H1 (cell line): Measurements from ENCODE around the gene ALOX5AP. TPM values are rescaled to one million over a fixed set of nuclear protein-coding genes. Genes with fewer than 3 reads are reported as not detected.

Experiments
- polyA plus RNA-seq, 7 experiments: library from polyadenylated mRNA; depleted of rRNA in 3 of 7; stranded (reverse) in 5 of 7; unstranded in 2 of 7; fragments of >200 nt in 5 of 7; fragments of 200-250 nt in 2 of 7; gene quantifications; 1 replicate in 5 of 7; 2 replicates in 1 of 7; 4 replicates in 1 of 7; pipeline versions ENCODE4 v1.2.1 to v1.2.3, GENCODE V29; 2011 to 2013; ENCODE audit warnings: missing spikeins in 2 of 7, mixed read lengths in 2 of 7
- total RNA-seq: library from RNA; stranded (reverse); fragmentation: NEBNext Ultra II Directional; extraction: Animal tissue kit (Norgen Biotek cat#: 25700); gene quantifications from 2 replicates; pipeline ENCODE4 v1.2.1, GENCODE V29; 2021
- TF ChIP-seq, protein P1 (sequence below): fragments of 300-600 bp; sonication (generic); IDR thresholded peaks from 2 replicates; pipeline ENCODE4 v1.7.1; 2012; ENCODE audit warnings: low read length, moderate library complexity, mild to moderate bottlenecking, inconsistent platforms; ENCODE audit not compliant: insufficient replicate concordance

Gene ALOX5AP
- total and polyA plus RNA-seq, 2 of the 8 experiments (the other 6 are each of a cell fraction or from before 2014, with no cell fraction given): not detected

GRCh38 chr13:30751183-30751933, 16.0 kb downstream of the ALOX5AP start (continued):
- TF ChIP-seq, protein P1, sequence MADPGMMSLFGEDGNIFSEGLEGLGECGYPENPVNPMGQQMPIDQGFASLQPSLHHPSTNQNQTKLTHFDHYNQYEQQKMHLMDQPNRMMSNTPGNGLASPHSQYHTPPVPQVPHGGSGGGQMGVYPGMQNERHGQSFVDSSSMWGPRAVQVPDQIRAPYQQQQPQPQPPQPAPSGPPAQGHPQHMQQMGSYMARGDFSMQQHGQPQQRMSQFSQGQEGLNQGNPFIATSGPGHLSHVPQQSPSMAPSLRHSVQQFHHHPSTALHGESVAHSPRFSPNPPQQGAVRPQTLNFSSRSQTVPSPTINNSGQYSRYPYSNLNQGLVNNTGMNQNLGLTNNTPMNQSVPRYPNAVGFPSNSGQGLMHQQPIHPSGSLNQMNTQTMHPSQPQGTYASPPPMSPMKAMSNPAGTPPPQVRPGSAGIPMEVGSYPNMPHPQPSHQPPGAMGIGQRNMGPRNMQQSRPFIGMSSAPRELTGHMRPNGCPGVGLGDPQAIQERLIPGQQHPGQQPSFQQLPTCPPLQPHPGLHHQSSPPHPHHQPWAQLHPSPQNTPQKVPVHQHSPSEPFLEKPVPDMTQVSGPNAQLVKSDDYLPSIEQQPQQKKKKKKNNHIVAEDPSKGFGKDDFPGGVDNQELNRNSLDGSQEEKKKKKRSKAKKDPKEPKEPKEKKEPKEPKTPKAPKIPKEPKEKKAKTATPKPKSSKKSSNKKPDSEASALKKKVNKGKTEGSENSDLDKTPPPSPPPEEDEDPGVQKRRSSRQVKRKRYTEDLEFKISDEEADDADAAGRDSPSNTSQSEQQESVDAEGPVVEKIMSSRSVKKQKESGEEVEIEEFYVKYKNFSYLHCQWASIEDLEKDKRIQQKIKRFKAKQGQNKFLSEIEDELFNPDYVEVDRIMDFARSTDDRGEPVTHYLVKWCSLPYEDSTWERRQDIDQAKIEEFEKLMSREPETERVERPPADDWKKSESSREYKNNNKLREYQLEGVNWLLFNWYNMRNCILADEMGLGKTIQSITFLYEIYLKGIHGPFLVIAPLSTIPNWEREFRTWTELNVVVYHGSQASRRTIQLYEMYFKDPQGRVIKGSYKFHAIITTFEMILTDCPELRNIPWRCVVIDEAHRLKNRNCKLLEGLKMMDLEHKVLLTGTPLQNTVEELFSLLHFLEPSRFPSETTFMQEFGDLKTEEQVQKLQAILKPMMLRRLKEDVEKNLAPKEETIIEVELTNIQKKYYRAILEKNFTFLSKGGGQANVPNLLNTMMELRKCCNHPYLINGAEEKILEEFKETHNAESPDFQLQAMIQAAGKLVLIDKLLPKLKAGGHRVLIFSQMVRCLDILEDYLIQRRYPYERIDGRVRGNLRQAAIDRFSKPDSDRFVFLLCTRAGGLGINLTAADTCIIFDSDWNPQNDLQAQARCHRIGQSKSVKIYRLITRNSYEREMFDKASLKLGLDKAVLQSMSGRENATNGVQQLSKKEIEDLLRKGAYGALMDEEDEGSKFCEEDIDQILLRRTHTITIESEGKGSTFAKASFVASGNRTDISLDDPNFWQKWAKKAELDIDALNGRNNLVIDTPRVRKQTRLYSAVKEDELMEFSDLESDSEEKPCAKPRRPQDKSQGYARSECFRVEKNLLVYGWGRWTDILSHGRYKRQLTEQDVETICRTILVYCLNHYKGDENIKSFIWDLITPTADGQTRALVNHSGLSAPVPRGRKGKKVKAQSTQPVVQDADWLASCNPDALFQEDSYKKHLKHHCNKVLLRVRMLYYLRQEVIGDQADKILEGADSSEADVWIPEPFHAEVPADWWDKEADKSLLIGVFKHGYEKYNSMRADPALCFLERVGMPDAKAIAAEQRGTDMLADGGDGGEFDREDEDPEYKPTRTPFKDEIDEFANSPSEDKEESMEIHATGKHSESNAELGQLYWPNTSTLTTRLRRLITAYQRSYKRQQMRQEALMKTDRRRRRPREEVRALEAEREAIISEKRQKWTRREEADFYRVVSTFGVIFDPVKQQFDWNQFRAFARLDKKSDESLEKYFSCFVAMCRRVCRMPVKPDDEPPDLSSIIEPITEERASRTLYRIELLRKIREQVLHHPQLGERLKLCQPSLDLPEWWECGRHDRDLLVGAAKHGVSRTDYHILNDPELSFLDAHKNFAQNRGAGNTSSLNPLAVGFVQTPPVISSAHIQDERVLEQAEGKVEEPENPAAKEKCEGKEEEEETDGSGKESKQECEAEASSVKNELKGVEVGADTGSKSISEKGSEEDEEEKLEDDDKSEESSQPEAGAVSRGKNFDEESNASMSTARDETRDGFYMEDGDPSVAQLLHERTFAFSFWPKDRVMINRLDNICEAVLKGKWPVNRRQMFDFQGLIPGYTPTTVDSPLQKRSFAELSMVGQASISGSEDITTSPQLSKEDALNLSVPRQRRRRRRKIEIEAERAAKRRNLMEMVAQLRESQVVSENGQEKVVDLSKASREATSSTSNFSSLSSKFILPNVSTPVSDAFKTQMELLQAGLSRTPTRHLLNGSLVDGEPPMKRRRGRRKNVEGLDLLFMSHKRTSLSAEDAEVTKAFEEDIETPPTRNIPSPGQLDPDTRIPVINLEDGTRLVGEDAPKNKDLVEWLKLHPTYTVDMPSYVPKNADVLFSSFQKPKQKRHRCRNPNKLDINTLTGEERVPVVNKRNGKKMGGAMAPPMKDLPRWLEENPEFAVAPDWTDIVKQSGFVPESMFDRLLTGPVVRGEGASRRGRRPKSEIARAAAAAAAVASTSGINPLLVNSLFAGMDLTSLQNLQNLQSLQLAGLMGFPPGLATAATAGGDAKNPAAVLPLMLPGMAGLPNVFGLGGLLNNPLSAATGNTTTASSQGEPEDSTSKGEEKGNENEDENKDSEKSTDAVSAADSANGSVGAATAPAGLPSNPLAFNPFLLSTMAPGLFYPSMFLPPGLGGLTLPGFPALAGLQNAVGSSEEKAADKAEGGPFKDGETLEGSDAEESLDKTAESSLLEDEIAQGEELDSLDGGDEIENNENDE: no peak
